Germinal center (tissue), 1 donor: ENCODE data around the gene IGLL1.
"Not testable (repeated sequence)": the region's sequence is repeated elsewhere in the genome, so short reads cannot be mapped to it uniquely, and the experiment has no call there.

Experiments used
- DNase-seq: peaks from one replicate; pipeline ENCODE4 v3.0.0; 2012; ENCODE audit warnings: mixed read lengths, low spot score

IGLL1 gene

DNA sequence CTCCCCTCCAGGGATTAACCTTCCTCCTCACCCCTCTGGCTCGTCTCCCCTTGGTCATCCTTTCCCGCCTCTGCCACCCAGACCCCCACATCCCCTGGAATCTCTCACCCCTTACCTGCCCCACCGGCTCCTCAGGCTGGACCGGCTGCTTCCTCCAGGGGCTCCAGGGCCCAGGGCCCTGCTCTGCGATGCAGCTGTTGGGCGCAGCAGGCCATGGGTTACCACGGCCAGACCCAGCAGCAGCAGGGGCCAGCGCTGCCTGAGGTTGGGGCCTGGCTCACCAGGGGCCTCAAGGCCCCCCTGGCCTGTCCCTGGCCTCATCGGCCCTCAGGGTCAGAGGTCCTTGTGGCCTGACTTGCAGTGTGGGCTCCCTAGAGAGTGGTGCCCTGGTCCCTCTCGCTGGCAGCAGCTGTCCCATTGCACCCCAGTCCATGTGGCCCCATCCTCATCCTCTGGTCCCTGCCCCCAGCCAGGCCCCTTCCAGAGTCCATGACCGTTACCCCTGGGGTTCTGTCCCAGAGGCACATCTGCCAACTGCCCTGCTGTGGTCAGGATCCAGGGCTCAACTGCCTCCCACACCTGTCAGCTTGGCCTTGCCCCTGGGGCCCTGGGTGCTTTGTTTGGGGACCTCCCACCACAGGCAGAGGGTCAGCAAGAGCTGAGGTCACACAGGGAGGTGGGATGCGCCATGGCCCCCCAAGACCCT lies at the start of gene IGLL1:
Gene IGLL1, minus strand, starts transcription at position 421 of the 706 bp plus-strand sequence. Its CDS starts 100 bp downstream, at position 321.
- DNase-seq = no peak

DNA sequence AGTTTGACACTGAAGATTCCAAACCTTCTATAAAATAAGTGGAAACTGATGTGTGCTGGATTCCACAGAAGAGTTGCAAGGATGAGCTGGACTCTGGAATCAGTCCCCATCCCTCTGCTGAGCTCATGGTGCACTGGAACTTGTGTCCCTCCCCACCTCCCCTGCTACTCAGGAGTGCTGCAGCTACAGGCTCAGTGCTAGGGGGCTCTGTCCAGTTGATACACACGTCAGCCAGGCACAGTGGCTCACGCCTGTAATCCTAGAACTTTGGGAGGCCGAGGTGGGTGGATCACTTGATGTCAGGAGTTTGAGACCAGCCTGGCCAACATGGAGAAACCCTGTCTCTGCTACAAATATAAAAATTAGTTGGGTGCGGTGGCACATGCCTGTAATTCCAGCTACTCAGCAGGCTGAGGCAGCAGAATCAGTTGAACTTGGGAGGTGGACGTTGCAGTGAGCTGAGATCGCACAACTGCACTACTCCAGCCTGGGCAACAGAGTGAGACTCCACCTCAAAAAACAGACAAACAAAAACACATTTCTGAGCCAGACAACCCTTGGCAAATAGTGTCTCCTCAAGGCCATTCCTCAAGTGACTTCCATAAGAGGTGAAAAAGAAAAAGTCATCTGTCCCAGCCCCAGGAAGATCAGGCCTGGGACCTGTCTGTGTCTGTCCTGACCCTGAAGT lies 48.1 kb upstream of the IGLL1 start:
- not testable (repeated sequence) for DNase-seq

DNA sequence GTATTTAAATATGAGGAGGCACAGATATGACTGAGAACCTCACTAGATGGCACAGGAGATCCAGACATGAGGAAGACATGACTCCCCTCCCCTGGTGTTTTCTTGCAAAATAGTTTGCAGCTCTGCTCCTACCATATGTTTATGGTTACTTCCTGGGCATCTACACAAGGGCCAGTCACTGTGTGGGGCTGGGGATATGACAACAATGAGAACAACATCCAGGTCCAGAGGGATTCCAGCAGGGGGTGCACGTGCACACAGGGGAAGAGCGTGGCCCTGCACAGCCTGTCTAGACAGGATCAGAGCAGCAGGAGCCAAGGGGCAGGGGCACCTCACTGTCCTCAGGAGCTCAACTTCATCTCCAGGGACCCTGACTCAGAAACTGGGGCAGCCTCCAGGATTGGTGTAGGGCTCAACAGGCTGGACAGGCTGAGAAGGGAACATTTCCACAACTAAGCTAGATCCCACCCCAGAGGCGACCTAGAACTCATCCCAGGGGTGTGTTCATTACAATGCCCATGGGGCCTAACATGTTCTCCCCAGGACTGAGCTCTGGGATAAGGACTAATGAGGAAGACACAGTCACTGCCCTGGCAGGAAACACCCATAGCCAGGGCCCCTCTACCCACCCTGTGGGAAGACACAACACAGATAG lies 47.4 kb upstream of the IGLL1 start:
- not testable (repeated sequence) for DNase-seq

DNA sequence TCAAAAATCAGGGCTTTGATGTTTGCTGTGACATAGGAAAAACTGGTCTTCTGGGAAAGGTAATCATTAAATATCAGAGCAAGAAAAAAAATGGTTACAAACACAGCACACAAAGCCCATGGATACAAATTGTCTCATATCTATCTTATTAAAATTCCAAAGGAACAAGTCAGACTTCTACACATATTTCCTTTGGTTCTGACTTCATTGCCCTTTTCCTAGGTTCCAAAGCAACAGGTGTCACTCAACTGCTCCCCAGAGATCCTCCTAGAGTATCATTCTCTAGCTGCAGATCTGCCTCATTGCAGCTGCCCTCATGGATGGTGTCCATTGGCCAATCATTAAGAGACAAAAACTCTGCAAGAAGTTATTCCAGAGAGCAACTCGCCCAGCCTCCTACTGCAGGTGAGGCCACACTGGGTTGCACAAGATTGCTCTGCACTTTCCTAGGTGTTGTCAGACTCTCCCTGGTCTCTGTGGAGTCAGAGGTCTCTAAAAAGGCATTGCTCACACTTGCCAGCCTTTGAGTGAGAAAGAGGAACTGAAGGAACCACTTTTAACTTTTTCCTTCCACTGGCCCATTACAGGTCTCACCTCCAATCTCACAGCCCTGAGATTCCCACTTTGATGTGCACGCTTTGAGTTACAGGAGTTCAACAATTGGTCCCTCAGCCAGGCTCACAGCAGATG lies 46.3 kb upstream of the IGLL1 start:
- no peak for DNase-seq

DNA sequence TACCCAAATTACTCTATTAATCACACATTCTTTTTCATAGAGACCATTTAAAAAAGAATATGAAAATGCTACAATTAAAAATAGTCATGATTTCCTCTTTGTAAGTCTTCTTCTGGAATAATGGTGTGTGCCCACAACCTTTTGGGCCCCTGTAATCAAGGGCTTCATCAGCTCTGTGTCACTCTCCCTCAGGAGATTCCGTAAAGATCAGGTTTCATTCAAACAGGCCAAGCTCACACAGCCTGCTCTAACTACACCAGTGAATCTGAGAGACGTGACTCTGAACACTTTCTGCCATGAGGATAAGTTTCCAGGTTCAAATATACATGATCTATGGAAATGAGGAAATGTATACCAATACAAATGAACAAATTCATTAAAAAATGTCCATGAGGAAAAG lies 42.5 kb upstream of the IGLL1 start:
- DNase-seq = no peak

DNA sequence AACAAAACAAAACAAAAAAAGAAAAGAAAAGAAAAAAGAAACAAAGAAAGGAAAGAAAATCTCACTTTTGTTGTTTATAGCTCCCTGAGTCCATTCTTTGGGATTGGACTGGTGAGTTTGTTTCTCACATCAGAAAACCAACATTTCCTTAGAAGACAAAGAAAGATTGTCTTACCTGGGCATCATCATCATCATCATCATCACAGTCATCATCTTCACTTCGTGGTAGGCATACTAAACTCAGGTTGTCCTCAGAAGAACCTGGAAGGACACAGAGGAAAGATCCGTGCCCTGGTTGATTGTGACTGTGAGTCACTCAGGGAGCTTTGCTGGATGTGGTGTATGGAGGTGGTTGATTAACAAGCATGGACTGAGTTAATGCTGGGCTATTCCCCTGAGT lies 41.8 kb upstream of the IGLL1 start:
- not testable (repeated sequence) for DNase-seq

DNA sequence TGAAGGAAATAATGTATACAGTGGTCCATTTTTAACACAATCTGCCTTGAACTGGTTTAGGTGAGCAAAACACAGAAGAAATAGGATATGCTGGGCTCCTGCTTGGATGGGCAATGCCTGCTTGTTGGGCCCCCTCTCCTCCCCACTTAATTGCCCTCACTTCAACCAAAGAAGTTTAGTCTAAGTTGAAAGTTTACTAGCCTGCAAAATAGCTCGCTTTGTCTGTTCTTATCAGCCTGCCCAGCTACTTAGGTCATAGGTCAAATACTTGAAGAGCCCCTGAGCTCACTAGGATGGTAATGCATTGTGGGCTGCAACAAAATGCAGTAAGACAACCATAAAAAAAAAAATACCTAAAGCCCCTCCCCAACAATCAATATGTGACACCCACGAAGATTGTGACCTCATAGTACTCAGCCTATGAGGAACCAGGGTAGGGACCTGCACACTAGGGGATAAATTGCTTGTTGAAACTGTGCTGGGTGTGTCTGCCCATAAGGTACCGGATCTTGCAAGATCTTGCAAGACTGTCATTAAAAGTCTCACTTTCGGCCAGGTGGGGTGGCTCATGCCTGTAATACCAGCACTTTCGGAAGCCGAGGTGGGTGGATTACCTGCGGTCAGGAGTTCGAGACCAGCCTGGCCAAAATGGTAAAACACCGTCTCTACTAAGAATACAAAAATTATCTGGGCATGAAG lies 41.1 kb upstream of the IGLL1 start:
- DNase-seq = no peak

DNA sequence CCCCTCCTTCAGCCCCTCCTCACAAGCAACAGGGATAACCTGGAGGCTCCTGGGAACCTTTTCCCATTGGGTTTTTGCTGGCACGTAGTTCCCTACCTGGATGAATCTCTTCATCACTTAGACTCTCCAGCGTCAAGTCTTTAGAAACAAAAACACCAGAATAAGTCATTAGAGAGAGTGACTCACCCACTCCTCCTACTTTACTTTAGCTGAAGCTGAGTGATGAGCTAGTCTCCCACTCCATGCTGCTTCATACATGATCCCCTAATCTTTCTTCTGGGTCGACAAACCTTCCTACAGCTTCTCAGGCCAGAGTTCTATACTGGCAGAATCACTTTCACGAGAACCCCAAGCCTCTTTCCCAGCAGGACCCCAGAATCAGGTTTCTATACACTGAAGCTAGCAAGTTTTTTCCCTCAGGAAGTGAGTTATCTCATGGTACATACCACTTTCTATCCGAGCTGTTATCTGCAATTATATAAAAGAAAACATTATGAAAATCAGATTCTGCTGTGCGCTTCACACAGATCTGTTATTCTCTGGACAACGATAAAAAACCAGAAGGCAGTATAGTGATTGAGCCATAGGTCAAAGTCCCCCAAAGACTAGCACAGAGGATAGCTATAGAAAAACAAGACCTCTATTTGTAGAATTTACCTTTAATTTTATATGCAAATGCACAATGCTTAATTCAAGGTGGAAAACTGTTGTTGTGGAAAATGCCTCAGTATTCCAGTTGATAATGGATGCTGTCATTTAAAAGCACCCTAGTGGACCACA lies 33.3 kb upstream of the IGLL1 start:
- DNase-seq = no peak

DNA sequence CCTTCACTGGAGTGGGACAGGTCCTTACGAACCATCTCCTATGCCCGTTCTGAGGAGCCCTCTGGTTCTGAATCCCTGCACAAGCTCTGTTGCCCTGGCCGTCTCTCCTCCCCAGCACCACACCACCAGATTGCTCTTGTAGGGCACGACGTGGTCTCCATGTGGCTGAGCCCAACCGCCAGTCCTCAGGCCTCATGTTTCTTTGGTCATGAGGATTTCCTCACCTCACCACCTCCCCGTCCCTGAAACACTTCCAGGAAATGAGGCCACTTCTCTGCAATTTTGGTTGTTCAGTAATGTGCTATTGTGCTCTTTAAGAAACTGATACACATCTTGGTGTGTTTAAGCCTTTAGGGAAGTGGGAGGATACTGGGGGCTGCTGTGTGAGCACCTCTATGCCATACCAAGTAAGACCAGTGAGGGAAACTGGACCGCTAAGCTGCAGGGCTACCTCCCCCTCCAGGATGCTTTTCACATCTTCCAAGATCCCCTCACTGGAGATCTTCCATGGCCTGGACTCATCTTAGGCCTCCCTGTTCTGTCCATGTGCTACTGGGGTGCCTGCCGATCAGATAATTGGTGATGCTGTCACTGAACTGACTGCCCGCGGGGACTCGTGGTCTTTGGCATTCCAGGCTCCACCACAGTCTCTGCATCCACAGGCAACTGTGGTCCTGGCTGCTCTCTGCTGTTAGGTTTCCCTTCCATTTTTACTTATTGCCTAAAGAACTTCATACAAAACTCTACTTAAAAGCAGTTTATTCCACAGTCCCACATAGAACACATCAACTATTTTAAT lies 30.1 kb upstream of the IGLL1 start:
- no peak for DNase-seq

DNA sequence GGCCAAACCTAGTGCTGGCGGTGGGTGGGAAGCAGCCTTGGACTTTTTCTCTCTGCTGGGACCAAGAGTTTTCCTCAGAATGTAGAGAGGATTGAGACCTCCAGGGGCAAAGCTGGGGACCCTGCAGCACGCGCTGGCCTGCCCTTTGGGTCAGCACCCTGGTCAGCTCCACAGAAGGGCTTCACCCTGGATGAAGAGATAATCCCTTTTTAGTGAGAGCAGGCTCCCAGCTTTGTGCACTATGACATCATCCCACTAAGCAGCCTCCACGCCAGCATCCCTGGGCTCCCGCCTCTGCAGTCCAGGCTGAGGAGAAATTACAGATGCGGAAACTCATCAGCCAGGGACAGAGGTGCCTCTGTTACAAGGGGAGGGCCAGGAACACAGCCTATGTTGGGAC lies 28.5 kb upstream of the IGLL1 start:
- DNase-seq = no peak

DNA sequence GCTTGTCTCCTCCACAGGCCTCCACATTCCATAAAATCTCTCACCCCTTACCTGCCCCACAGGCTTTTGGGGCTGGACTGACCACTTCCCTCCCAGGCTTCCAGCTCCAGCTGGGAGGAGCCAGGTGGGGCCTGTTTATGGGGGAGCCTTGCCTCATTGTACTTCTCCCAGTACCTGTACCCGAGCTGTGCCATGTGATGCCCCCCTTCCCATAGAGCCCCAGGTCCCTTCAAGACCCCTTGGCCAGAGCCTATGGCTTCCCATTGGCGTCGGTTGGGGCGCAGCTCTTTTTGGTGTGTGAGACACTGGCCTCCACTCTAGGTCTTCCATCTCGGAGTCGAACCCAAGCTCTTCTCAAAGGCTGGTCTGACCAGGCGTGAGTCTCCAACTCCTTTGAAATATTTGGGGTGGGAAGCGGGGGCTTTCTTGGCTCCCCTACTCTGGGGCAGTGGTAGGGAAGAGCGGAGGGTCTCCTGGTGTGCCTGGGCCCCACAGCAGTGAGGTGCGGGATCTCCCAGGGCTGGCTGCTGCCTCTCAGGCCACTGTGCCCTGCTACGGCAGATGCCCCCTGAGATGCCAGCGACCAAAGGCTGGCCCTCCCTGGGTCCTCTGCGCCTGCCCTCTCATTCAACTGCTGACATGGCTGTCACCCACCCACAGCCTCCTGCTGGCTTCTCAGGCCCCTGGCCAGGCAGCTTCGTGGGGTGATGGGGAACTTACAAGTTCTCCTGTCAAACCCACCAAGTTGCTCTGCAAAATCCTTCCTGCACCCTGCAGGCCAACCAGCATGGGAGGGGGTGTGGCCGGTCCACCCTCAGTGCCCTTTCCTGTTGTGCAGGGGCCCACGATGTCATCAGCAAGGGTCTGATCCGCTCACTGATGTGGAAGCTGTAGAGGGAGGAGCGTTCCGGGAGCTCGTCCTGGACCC lies 26.4 kb upstream of the IGLL1 start:
- no peak for DNase-seq

DNA sequence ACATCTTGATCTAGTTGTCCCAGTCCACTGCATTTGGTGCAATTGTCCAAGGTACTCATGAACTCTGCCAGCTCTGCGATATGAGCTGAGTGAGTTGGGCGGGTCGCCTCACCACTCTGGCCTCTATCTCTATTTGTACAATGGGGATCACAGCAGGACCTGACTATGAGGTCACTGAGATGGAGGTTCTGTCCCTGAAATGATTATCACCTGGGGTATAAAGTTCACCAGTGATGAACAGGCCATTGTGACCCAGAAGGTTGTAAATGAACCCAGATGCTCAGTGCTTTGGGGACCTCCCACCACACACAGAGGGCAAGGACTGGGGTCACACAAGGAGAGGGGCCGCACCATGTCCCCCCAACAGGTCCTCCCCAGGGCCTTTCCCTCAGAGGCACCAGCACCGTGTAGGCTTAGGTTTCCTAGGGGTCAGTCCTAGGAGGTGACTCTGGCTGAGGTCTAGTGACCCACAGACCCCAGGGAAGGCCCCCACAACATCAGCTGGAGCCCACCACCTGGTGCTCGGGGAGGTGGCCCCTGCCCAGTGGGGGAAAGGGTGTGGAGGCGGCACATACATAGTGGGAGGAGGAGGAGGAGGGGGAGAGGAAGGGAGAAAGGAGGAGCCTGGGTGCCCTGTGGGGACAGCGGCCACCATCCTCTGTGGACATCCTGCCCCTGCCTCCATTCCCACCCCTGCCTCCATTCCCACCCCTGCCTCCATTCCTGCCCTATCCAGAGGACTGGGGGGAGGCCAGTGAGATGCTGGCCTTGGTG lies 25.0 kb upstream of the IGLL1 start:
- DNase-seq = no peak

DNA sequence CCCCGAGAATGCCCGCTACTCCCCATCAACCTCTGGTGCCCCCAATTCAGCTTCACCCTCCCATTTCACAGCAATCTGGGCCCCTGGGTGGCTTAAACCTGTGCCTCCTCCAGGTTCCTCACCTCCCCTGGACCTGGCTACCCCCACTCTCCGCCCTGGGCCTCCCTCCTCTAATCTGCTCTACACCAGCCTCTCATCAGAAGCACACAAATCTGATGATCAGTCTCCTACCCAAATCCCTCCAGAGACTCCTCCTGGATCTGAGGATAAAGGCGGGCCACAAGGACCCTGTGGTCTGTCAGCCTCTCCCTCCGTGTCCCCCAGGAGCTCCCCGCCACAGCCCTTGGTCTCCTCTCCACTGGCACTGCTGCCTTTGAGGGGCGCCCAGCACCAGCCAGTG lies 23.2 kb upstream of the IGLL1 start:
- no peak for DNase-seq

DNA sequence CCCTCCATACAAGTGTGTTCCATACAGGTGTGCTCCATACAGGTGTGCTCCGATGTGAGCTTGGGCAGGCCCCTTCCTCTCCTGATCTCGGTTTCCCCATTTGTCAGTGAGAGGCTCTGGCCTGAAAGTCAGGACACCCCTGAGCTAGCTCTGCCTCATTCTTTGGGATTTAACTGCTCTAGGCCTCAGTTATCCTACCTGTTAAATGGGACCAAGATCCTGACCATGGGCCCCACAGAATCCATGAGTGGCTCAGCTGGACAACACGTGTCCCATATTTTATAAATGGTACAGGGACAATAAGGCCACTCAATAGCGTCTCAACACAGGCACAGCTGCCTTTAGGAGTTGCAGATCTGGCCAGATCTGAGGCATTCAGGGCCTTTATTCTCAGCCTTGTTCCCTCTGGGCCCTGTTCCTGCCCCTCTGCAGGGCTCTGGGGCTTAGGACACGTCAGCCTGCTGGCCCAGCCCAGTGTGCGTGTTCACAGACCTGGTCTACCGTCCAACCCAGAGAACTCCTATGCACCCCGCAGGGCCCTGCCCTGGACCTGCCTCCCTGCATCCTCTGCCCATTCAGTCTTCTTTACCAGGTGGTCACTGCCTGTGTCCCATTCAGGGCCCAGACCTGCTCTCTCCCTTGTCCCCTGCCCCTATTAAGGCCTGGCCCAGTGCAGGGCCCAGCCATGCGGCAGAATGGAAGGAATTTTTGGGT lies 18.9 kb upstream of the IGLL1 start:
- no peak for DNase-seq

DNA sequence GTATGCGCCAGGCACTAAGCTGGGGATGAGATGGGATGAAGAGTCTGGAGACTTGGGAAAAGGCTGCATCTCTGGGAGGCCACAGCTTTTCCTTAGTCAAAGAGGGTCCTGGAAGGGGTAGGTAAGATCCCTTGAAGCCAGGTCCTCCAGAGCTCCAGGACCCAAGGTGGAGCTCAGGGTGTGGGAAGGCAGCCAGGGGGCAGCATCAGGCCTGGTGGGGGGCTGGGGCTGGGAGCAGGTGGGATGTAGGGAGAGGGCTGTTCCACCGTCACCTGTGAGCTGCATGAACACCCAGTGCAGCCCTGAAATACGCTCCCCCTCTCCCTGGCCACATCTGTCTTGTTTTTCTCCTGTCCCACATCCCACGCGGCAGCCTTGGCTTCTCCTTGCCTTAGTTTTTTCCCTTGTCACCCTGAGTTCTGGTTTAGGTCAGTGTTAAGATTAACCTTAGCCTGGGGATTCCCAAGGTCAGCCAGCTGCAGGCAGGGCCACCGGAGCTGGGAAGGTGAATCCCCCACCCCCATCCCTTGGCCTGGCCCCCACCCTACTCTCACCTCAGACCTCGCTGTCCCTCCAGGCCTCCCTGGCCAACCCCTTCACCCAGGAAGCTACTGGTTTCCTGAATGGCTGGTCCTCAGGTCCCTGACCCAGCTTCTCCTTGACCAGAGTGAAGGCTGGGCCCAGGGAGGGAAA lies 17.6 kb upstream of the IGLL1 start:
- not testable (repeated sequence) for DNase-seq

DNA sequence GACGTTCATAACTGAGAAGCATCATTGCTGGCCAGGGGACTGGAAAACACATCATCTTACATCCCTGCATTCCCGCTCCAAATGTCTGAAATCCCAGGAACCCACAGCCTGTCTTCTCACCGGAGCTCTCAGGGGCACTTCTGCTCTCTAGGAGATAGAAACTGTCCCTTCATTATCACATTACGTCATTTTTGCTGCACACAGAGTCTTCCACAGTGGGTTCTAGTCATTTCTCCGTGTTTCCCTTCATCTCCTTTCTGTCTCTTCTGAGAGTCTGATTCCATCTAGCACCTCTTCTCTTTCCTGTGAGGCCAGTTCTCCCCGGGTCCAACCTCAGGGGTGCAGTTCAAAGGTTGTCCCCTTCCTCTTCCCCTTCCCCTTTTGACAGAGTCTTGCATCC lies 15.8 kb upstream of the IGLL1 start:
- not testable (repeated sequence) for DNase-seq

DNA sequence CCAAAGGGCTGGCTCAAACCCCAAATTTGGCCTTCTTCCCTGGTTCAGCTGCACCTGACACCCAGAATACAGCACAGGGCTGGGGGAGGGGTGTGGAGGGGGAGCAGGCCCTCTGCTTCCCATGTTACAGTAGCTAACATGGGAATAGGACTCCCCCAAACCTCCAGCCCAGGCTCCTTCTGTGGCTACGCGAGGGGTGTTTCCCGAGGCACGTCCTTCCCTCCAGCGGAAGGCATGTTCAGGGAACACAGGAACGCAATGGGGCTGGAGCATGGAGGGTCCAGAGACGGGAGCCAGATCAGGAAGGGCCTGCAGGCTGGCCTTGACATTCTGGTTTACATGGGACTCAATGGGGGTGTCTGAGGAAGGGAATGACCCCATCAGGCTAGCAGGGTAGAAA lies 11.8 kb upstream of the IGLL1 start:
- DNase-seq = no peak
